Measurements from ENCODE around the gene ZBTB4.

ZBTB4 gene, protein sequence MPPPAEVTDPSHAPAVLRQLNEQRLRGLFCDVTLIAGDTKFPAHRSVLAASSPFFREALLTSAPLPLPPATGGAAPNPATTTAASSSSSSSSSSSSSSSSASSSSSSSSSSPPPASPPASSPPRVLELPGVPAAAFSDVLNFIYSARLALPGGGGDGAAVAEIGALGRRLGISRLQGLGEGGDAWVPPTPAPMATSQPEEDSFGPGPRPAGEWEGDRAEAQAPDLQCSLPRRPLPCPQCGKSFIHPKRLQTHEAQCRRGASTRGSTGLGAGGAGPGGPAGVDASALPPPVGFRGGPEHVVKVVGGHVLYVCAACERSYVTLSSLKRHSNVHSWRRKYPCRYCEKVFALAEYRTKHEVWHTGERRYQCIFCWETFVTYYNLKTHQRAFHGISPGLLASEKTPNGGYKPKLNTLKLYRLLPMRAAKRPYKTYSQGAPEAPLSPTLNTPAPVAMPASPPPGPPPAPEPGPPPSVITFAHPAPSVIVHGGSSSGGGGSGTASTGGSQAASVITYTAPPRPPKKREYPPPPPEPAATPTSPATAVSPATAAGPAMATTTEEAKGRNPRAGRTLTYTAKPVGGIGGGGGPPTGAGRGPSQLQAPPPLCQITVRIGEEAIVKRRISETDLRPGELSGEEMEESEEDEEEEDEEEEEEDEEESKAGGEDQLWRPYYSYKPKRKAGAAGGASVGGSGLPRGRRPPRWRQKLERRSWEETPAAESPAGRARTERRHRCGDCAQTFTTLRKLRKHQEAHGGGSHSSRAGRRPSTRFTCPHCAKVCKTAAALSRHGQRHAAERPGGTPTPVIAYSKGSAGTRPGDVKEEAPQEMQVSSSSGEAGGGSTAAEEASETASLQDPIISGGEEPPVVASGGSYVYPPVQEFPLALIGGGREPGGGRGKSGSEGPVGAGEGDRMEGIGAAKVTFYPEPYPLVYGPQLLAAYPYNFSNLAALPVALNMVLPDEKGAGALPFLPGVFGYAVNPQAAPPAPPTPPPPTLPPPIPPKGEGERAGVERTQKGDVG

DNA sequence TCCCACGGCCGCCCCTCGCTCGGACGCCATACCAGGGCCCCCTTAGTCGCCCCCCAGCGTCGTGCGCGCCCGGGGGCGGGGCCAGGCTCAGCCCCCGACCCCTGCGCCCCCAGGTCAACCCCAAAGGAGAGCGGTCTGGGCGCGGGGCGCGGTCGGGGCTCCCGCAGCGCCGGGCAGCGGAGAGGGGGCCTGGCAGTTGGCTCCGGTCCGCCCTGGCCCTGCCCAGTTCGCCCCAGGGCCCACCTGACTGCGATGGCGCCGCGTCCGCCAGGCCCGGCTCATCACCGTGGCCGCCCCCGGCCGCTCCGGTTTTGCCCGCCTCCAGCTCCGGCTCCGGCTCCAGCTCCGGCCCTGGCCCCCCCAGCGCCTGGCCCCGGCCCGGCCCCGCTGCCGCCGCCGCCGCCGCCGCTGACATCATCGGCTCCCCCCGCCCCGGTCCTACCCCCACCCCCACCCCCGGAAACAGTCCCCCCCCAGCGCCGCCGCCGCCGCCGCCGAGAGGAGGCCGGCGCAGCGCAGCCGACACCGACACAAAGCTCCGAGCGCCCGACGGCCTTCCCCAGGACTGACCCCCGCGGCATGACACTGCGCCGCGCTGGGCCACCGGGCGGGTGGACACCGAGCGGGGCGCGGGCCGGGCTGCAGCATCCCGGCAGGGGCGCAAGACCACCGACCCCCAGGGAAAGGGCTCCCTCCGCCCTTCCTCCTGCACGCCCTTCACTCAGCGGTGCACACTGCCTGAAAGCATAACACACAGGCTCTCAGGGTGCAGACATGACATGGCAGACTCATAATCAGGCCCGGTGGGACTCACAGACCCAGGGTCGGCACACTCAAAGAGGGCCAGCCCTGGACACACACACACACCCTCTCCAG, at the start of gene ZBTB4:
TSS of gene ZBTB4 (minus strand) at position 419 of the 876 bp plus-strand sequence. CDS start 12,830 bp downstream, outside the sequence.
- no peak for FAIRE-seq

DNA sequence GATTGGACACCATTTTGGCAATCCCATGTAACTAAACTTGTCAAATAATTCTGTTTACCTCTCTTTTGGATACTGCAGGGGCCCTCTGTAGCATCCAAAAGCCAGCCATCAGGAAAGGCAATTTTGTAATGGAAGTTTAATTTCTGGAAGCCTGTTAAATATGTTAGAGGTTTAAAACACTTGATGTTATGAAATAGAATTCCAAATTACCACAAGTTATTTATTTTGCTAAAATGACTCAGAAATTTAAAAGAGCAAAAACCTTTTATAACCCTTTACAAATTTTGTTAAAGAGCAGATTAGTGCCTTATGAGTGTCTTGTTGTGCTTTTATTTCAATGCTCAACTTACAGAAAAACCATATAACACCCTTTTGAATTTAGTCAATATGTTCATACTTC, 49.4 kb upstream of the ZBTB4 start:
- no peak for FAIRE-seq

DNA sequence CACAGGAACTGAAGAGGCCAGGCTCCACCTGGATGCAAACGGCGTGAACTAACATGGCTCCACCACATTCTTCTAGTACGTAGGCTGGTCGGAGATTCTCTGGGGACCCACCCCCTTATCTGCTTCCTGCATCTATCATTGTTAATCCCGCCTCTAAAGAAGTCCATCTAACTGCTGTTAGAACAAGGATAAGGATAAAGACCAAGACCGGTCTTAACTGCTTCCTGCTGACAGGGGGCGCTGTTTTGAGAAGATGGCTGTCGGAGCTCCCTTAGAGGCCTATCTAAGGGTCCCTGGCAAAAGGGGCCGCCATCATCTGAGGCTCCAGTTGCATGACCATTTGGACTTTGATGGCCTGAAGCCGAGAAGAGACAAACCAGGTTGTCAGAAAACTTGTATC, 43.6 kb upstream of the ZBTB4 start:
- no peak for FAIRE-seq

DNA sequence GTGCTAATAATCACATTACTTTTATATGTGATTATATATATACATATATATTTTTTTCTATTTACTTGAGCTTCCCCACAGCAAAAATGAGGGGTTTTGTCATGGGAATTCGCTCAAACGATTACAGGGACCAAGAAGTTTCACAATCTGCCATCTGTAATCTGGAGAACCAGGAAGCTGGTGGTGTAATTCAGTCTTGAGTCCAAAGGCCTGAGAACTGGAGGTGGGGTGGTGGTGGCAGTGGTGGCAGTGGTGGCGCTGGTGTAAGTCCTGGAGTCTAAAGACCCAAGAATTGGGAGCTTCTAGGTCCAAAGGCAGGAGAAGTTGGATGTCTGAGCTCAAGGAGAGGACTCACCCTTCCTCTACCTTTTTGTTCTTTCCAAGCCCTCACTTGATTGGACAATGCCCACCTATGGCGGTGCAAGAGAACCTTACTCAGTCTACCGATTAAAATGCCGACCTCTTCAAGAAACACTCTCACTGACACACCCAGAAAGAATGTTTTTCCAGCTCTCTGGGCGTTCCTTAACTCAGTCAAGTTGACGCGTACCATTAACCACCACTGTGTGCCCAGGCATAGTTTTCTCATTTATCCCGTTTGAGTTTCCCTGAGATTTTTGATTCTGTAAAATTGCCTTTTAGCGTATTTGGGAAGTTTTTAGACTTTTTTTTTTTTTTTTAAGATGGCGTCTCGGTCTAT, 36.6 kb upstream of the ZBTB4 start:
- no peak for FAIRE-seq

DNA sequence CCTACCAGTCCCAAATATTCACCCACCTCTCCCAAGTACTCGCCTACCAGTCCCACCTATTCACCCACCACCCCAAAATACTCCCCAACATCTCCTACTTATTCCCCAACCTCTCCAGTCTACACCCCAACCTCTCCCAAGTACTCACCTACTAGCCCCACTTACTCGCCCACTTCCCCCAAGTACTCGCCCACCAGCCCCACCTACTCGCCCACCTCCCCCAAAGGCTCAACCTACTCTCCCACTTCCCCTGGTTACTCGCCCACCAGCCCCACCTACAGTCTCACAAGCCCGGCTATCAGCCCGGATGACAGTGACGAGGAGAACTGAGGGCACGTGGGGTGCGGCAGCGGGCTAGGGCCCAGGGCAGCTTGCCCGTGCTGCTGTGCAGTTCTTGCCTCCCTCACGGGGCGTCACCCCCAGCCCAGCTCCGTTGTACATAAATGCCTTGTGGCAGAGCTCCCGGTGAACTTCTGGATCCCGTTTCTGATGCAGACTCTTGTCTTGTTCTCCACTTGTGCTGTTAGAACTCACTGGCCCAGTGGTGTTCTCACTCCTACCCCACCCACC, 34.5 kb upstream of the ZBTB4 start:
- no peak for FAIRE-seq

DNA sequence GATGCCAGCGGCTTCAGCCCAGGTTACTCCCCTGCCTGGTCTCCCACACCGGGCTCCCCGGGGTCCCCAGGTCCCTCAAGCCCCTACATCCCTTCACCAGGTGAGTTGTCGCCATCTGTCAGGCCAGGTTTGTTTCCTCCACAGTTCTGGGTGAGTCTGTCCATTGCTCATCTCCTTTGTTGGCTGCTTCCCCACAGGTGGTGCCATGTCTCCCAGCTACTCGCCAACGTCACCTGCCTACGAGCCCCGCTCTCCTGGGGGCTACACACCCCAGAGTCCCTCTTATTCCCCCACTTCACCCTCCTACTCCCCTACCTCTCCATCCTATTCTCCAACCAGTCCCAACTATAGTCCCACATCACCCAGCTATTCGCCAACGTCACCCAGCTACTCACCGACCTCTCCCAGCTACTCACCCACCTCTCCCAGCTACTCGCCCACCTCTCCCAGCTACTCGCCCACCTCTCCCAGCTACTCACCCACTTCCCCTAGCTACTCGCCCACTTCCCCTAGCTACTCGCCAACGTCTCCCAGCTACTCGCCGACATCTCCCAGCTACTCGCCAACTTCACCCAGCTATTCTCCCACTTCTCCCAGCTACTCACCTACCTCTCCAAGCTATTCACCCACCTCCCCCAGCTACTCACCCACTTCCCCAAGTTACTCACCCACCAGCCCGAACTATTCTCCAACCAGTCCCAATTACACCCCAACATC, 33.6 kb upstream of the ZBTB4 start:
- no peak for FAIRE-seq

DNA sequence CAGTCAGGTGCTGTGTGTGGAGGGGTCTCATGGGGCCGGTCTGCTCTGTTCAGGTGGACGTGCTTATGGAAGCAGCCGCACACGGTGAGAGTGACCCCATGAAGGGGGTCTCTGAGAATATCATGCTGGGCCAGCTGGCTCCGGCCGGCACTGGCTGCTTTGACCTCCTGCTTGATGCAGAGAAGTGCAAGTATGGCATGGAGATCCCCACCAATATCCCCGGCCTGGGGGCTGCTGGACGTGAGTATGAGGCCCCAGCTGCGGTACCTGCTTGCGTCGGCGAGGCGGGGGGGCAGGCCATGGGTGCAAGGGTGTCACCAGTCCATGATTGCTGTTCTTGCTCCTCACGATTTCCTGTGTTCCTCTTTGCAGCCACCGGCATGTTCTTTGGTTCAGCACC, 32.7 kb upstream of the ZBTB4 start:
- no peak for FAIRE-seq

DNA sequence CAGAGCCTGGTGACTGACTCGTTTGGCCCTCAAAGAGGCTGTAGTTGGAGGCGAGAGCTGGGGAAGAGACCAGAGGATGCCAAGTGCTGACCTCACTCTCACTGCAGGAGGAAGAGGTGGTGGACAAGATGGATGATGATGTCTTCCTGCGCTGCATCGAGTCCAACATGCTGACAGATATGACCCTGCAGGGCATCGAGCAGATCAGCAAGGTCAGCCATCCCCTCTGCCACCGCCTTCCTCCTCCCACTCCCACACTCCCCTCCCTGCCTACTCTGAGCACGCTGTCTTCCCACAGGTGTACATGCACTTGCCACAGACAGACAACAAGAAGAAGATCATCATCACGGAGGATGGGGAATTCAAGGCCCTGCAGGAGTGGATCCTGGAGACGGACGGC, 31.7 kb upstream of the ZBTB4 start:
- FAIRE-seq, result no peak

DNA sequence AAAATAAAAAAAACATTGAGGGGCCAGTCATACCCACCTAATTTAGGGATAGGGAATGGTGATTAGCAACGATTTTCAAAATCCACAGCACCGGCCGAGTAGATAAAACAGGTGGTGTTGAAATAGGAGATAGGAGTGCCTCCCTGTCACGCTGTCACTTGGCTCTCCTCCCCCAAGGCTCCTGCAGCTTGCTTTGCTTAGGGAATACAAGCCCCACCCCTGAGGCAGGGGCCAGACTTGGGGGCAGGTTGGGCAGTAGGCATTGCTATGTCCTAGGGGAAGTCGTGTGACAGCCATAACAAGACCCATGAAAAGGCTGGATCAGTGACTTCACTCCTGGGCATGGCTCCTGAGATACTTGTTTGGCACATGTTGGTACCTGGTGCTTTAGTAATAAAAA, 30.5 kb upstream of the ZBTB4 start:
- FAIRE-seq, result no peak

DNA sequence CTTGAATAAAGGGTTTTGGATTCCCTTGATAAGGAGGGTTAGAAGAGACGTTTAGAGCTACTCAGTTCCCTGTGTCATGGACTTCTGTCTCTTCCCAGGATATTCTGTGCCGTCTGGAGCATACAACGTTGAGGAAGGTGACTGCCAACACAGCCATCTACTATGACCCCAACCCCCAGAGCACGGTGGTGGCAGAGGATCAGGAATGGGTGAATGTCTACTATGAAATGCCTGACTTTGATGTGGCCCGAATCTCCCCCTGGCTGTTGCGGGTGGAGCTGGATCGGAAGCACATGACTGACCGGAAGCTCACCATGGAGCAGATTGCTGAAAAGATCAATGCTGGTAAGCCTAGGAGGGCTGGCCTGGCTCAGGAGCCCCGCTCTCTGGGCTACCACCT, 29.4 kb upstream of the ZBTB4 start:
- no peak for FAIRE-seq

DNA sequence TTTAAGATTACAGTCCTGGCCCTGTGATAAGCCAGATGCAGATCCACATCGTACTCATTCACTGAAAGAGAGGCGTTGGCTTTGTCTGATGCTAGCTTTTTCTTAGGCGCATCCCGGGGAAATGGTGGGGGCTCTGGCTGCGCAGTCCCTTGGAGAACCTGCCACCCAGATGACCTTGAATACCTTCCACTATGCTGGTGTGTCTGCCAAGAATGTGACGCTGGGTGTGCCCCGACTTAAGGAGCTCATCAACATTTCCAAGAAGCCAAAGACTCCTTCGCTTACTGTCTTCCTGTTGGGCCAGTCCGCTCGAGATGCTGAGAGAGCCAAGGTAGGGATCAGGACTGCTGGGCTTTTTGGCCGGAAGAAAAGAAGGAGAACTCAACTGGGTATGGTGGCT, 28.7 kb upstream of the ZBTB4 start:
- no peak for FAIRE-seq

DNA sequence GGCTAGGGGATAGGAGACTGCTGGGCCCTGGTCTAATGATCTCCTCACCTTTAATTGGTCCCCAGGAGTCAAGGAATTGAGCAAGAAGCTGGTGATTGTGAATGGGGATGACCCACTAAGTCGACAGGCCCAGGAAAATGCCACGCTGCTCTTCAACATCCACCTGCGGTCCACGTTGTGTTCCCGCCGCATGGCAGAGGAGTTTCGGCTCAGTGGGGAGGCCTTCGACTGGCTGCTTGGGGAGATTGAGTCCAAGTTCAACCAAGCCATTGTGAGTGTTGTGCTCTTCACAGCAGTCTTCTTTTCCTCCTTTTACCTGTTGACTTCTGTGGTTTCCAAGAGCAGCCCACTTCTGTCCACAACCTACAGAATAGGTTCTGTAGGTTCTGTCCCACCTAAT, 24.1 kb upstream of the ZBTB4 start:
- FAIRE-seq, result no peak

DNA sequence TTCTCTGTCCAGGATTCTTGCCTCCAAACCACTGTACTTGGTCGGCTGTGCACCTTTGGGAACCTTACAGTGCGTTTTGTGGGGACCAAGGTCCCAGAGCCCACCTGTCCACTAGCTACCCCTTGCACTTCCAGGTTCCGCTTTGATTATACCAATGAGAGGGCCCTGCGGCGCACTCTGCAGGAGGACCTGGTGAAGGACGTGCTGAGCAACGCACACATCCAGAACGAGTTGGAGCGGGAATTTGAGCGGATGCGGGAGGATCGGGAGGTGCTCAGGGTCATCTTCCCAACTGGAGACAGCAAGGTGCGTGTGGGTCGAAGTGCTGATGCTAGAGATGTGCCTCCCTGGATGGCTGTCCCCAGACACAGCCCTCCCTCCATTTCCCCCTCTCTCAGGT, 23.6 kb upstream of the ZBTB4 start:
- FAIRE-seq, result no peak

DNA sequence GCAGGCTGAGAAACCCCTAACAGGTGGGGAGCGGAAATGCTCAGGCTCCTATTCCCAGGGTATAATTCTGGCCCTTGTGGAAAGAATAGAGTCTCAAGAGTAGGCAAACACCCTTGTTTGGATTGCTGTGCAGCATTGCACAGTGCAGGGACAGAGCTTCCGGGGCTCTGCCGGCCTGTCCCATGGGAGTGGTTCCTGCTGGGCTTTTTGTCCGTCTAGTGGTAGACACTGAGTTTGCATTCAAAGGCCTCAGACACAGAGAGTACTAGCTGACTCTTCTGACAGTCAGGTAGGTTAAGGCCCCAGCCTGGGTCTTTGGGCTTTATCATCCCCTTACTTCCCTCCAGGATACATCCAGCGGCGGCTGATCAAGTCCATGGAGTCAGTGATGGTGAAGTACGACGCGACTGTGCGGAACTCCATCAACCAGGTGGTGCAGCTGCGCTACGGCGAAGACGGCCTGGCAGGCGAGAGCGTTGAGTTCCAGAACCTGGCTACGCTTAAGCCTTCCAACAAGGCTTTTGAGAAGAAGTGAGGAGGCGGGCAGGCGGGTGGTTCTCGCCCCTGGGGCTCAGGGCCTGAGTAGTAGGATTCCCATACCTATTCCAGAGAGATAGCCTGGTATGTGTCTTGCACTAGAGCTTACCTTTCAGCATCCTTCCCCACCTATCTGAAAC, 22.9 kb upstream of the ZBTB4 start:
- no peak for FAIRE-seq

DNA sequence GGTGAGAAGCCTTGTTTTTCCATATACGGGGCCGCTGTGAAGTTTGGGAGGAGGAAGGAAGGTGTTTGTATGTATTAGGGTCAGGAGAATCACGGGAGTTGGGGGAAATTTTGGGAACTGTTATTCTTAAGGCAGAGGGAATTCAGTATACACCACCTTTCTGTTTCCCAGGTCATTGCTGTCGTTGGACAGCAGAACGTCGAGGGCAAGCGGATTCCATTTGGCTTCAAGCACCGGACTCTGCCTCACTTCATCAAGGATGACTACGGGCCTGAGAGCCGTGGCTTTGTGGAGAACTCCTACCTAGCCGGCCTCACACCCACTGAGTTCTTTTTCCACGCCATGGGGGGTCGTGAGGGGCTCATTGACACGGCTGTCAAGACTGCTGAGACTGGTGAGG, 22.3 kb upstream of the ZBTB4 start:
- FAIRE-seq, result no peak

DNA sequence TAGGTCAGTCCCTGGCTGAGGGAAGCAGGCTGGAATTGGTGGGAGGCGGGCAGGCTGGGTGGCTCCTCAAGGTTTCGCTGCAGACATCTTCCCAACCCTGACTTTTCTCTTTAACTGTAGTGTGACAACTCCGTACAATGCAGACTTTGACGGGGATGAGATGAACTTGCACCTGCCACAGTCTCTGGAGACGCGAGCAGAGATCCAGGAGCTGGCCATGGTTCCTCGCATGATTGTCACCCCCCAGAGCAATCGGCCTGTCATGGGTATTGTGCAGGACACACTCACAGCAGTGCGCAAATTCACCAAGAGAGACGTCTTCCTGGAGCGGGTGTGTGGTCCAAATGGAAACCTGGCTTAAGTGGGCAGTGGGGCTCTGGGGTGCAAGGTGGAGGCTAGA, 19.7 kb upstream of the ZBTB4 start:
- FAIRE-seq, result no peak

DNA sequence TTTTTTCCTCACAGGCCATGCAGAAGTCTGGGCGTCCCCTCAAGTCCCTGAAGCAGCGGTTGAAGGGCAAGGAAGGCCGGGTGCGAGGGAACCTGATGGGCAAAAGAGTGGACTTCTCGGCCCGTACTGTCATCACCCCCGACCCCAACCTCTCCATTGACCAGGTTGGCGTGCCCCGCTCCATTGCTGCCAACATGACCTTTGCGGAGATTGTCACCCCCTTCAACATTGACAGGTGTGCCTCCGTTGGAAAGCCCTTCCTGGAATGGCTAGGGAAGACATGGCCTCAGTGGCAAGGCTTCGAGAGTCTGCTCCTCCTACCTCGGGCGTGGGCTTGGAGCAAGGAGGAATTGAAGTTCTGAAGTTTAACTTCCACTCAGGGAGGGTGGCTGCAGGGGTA, 18.2 kb upstream of the ZBTB4 start:
- no peak for FAIRE-seq

DNA sequence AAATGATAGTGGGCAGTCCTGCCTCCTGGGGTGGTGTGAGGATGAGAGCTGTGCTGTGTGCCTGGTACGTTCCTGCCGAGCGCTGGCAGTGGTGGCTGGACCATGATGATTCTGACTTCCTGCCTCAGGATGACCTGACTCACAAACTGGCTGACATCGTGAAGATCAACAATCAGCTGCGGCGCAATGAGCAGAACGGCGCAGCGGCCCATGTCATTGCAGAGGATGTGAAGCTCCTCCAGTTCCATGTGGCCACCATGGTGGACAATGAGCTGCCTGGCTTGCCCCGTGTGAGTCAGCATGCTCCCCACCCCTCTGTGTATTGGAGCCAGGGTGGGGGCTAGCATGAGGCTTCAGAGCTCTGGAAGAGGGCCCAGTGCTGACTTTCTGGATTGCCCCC, 17.8 kb upstream of the ZBTB4 start:
- no peak for FAIRE-seq

DNA sequence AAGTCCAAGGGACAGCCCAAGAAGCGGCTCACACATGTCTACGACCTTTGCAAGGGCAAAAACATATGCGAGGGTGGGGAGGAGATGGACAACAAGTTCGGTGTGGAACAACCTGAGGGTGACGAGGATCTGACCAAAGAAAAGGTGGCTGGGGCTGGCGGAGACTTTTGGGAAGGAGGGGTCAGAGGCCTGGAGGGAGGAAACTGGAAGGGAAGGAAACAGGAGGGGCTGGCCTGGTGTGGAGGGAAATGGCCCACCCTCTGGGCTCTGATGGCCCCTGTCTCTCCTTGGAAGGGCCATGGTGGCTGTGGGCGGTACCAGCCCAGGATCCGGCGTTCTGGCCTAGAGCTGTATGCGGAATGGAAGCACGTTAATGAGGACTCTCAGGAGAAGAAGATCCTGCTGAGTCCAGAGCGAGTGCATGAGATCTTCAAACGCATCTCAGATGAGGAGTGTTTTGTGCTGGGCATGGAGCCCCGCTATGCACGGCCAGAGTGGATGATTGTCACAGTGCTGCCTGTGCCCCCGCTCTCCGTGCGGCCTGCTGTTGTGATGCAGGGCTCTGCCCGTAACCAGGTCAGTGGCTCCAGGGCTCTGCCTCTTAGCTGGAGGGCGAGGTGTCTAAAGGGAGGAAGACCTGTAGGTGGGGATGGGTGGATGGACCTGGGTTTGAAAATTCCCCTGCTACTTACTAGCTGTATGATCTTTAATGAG, 17.2 kb upstream of the ZBTB4 start:
- no peak for FAIRE-seq
